HFFc6 (cell line): ENCODE data around the gene SLU7. TPM values are rescaled to one million over a fixed set of nuclear protein-coding genes. Genes with fewer than 3 reads are reported as not detected.
A peak's percentile ranks its signal among the peaks of the same experiment; 100 is the strongest.

Source experiments
- DNase-seq: peaks from one replicate; pipeline ENCODE4 v3.0.0-alpha.2; 2018
- H3K27ac Mint-ChIP-seq: 2 replicates; pipeline ENCODE4 v1.8.0; 2020; ENCODE audit warnings: mild to moderate bottlenecking, mixed read lengths
- H3K27me3 Mint-ChIP-seq: 2 replicates; pipeline ENCODE4 v1.8.0; 2021; ENCODE audit warnings: mild to moderate bottlenecking, moderate library complexity, mixed read lengths; ENCODE audit not compliant: insufficient read depth
- H3K36me3 Mint-ChIP-seq: 2 replicates; pipeline ENCODE4 v1.8.0; 2021; ENCODE audit warnings: low read depth, mixed read lengths
- H3K4me1 Mint-ChIP-seq: 2 replicates; pipeline ENCODE4 v1.8.0; 2020; ENCODE audit warnings: low read depth, mixed read lengths
- H3K4me3 Mint-ChIP-seq: 2 replicates; pipeline ENCODE4 v1.8.0; 2020; ENCODE audit warnings: mild to moderate bottlenecking, moderate library complexity, mixed read lengths
- H3K9me3 Mint-ChIP-seq: 2 replicates; pipeline ENCODE4 v1.8.0; 2020; ENCODE audit warnings: mild to moderate bottlenecking, mixed read lengths
- CTCF ChIP-seq: fragments of 200-600 bp; sonication (generic); IDR thresholded peaks from 2 replicates; pipeline ENCODE4 v1.5.0; 2021; ENCODE audit warnings: antibody characterized with exemption, mild to moderate bottlenecking
- long read RNA-seq: library from polyadenylated mRNA; unstranded; transcript quantifications from one replicate; pipeline ENCODE4 v2.0.0, GENCODE V29; 2019
- total RNA-seq, 6 experiments: library from RNA; stranded (reverse); fragmentation: NEBNext Ultra II Directional; extraction: Animal tissue kit (Norgen Biotek cat#: 25700); gene quantifications; 2 replicates in 1 of 6; 3 replicates in 5 of 6; pipeline ENCODE4 v1.2.3, GENCODE V29; 2021

The SLU7 gene
- 10 to 100 TPM; 32.1 to 47.3 (median 42.1) TPM for total RNA-seq
- long read RNA-seq, transcript SLU7-201 (16 exons, 3,793 nt) = major isoform, 6 of 54 reads
- long read RNA-seq, partial matches to known transcripts = 43 of 54 reads
- long read RNA-seq, other reads (novel, unspliced or antisense) = 5 of 54 reads

GRCh38 chr5:160418561-160419457 lies at the start of gene SLU7:
Gene SLU7, minus strand, starts transcription at chr5:160419081. Its CDS starts 3,787 bp downstream, at chr5:160415294.
- DNase-seq = peak; percentile 92
- H3K27me3 Mint-ChIP-seq = no peaks in the 10 kb centered on the region
- H3K4me1 Mint-ChIP-seq = peaks cover 63% of the 10 kb centered on the region
- TF ChIP-seq CTCF = no peak
- H3K4me3 Mint-ChIP-seq = peak within 1 kb of the TSS; percentile 97
- H3K9me3 Mint-ChIP-seq = no peaks in the 10 kb centered on the region
- H3K36me3 Mint-ChIP-seq = peaks cover 13% of the 10 kb centered on the region
- H3K27ac Mint-ChIP-seq = peak within 1 kb of the TSS; percentile 95

- no peaks in the 10 kb centered on the region for H3K9me3 Mint-ChIP-seq
- peaks cover 7% of the 10 kb centered on the region; the same call in 1 of the 2 replicates for H3K27me3 Mint-ChIP-seq
- no peak for TF ChIP-seq CTCF
- peaks cover 85% of the 10 kb centered on the region for H3K4me1 Mint-ChIP-seq
- DNase-seq = no peak
- no peaks in the 10 kb centered on the region for H3K36me3 Mint-ChIP-seq
- peak overlapping the region; percentile 85 for H3K27ac Mint-ChIP-seq
- H3K4me3 Mint-ChIP-seq = peak overlapping the region; percentile 87; the same call in 1 of the 2 replicates
Observed at GRCh38 chr5:160468363-160468975, 49.6 kb upstream of the SLU7 start.

GRCh38 chr5:160467555-160468362 lies 48.9 kb upstream of the SLU7 start:
- no peak for TF ChIP-seq CTCF
- Mint-ChIP-seq H3K9me3 (no peaks in the 10 kb centered on the region), H3K27ac (peak overlapping the region; percentile 85), H3K36me3 (no peaks in the 10 kb centered on the region), H3K4me3 (peak overlapping the region; percentile 87), H3K27me3 (peaks cover 6% of the 10 kb centered on the region; the same call in 1 of the 2 replicates), H3K4me1 (peaks cover 86% of the 10 kb centered on the region)
- DNase-seq = peak; percentile 62

- peak; percentile 14 for DNase-seq
- peaks cover 92% of the 10 kb centered on the region for H3K4me1 Mint-ChIP-seq
- H3K27ac Mint-ChIP-seq = peak overlapping the region; percentile 85
- H3K9me3 Mint-ChIP-seq = no peaks in the 10 kb centered on the region
- TF ChIP-seq CTCF = no peak
- H3K36me3 Mint-ChIP-seq = no peaks in the 10 kb centered on the region
- peaks cover 4% of the 10 kb centered on the region; the same call in 1 of the 2 replicates for H3K27me3 Mint-ChIP-seq
- peak overlapping the region; percentile 87 for H3K4me3 Mint-ChIP-seq
Observed at GRCh38 chr5:160466889-160467554, 48.1 kb upstream of the SLU7 start.
